GM12865 (cell line): ENCODE data around the gene ZSCAN22.

ENCODE experiments used
- DNase-seq: peaks from one replicate; pipeline ENCODE4 v3.0.0; 2010; ENCODE audit warnings: low read depth
- H3K4me3 ChIP-seq: 2 replicates; pipeline ENCODE4 v1.5.1; 2011; ENCODE audit warnings: mild to moderate bottlenecking, low read depth, low read length, control low read depth
- TF ChIP-seq, protein P1 (sequence below): IDR thresholded peaks from 2 replicates; pipeline ENCODE4 v1.5.1; 2011; ENCODE audit warnings: low read length, control low read depth, low read depth, inconsistent platforms; ENCODE audit not compliant: insufficient read depth; ENCODE audit errors: missing control alignments

The ZSCAN22 gene

DNA sequence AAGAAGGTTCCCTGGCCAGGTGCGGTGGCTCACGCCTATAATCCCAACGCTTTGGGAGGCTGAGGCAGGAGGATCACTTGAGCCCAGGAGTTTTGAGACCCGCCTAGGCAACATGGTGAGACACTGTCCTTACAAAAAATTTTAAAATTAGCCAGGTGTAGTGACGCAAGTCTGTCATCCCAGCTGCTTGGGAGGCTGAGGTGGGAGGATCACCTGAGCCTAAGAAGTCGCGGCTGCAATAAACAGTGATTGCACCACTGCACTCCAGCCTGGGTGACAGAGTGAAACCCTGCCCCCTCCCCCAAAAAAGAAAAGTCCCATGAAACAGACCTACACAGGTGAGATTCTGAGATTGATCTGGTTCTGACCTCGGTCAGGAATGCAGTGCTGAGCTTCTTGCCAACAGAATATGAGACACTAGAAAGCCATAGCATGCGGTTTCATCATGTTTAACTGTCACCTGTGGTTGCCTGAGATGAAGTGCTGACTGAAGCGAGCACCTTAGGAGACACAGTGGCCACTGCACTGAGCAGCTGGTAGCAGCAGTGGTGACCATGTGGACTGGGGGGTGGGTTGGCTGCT is 28.5 kb downstream of the ZSCAN22 start:
- TF ChIP-seq, protein P1, sequence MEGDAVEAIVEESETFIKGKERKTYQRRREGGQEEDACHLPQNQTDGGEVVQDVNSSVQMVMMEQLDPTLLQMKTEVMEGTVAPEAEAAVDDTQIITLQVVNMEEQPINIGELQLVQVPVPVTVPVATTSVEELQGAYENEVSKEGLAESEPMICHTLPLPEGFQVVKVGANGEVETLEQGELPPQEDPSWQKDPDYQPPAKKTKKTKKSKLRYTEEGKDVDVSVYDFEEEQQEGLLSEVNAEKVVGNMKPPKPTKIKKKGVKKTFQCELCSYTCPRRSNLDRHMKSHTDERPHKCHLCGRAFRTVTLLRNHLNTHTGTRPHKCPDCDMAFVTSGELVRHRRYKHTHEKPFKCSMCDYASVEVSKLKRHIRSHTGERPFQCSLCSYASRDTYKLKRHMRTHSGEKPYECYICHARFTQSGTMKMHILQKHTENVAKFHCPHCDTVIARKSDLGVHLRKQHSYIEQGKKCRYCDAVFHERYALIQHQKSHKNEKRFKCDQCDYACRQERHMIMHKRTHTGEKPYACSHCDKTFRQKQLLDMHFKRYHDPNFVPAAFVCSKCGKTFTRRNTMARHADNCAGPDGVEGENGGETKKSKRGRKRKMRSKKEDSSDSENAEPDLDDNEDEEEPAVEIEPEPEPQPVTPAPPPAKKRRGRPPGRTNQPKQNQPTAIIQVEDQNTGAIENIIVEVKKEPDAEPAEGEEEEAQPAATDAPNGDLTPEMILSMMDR = no peak
- no peak for DNase-seq
- H3K4me3 ChIP-seq = no peak overlapping the region

DNA sequence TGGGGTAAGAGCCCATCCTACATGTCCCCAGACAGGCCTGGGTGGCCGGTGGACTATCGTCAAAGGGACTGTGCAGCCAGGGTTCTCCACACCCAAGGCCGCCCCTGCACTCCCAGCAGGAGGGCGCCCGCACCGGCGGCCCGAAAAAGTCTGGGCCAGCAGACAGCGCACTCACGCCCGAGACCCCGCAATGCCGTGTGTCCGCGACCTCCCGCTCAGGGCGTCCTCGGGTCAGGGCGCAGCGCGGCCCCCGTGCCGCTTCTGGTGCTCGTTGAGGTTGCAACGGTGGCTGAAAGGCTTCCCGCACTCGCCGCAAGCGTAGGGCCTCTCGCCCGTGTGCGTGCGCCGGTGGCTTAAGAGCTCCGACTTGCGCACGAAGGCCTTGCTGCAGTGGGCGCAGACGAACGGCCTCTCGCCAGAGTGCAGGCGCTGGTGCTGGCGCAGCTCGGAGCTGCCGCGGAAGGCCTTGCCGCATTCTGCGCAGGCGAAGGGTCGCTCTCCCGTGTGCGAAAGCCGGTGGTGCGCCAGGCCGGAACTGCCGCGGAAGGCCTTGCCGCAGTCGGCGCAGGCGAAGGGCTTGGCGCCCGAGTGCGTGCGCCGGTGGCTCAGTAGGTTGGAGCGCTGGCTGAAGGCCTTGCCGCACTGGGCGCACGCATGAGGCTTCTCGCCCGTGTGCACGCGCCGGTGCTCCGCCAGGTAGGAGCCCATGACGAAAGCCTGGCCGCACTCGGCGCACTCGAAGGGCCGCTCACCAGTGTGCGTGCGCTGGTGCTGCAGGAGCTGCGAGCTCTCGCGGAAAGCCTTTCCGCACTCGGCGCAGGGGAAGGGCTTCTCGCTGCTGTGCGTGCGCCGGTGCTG is 29.3 kb downstream of the ZSCAN22 start:
- TF ChIP-seq, protein P1 = no peak
- DNase-seq = no peak
- H3K4me3 ChIP-seq = no peak overlapping the region

DNA sequence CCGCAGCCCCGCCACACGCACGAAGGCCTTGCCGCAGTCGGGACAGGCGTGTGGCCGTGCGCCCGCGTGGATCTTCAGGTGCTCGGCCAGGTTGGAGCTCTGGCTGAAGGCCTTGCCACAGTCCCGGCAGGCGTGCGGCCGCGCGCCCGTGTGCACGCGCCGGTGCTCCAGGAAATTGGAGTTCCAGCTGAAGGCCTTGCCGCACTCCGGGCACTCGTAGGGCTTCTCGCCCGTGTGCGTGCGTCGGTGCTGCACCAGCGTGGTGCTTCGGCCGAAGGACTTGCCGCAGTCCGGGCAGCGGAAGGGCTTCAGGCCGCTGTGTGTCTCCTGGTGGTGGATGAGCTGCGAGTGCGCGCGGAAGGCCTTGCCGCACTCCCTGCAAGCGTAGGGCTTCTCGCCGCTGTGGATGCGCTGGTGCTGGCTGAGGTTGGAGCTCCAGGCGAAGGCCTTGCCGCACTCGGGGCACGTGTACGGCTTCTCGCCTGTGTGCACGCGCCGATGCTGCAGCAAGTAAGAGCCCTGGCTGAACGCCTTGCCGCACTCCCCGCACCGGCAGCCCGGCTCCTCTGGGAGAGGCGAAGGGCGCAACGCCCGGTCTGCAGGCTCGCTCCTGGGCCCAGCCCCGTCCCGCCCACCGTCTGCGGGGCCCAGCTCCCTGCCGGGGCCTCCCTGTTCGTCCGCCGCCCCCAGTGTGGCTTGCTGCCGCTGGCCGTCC is 30.1 kb downstream of the ZSCAN22 start:
- DNase-seq = no peak
- TF ChIP-seq, protein P1 = no peak
- no peak overlapping the region for H3K4me3 ChIP-seq

DNA sequence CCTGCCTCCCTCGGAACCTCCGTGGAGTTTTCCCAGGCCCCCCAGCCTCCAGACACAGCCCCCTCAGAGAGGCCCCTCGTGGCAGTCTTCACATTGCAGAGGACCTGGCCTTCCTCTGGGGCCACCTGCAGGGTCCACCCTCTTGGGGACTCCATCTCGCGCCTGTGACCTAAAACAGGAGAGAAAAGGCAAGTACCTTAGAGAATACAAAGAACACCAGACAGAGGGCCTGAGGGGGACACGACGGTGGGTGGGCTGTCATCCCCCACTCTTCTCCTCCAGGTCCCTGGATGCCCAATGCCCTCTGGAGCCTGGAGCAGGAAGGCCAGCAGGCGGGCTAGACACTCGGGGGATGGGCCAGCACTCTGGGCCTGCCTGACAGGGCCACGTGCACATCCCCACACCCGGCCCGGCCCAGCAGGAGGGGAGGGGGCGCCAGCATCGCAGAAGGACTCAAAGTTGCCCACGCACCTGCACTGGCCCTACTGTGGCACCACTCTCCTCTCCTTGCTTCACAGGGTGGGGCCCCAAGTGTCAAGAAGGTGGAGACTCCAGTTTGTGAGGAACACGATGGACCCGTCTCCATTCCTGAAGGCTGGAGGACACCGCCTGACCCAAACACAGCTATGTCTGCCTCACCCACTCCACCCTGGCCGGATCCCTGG is 30.8 kb downstream of the ZSCAN22 start:
- no peak overlapping the region for H3K4me3 ChIP-seq
- DNase-seq = no peak
- TF ChIP-seq, protein P1 = no peak

DNA sequence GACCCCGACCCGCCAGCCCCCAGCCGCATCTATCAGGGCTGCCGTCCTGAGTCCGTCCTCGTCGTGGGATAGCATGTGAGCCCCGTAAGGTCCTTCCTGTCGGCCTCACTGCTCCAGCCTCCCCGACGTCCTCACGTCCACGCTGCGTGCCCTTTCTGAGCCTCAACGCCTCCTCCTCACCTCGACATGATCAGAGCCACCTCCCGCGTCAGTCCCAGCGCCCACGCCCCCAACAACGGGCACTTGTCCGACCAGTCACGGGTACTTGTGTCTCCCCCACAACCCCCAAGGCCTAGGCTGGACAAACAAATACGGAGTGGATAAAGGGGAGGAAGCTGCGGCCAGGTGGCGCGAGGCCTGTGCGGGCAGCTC is 35.1 kb downstream of the ZSCAN22 start:
- peak; percentile 87 for DNase-seq
- peak overlapping the region; percentile 84 for H3K4me3 ChIP-seq
- TF ChIP-seq, protein P1 = no peak

DNA sequence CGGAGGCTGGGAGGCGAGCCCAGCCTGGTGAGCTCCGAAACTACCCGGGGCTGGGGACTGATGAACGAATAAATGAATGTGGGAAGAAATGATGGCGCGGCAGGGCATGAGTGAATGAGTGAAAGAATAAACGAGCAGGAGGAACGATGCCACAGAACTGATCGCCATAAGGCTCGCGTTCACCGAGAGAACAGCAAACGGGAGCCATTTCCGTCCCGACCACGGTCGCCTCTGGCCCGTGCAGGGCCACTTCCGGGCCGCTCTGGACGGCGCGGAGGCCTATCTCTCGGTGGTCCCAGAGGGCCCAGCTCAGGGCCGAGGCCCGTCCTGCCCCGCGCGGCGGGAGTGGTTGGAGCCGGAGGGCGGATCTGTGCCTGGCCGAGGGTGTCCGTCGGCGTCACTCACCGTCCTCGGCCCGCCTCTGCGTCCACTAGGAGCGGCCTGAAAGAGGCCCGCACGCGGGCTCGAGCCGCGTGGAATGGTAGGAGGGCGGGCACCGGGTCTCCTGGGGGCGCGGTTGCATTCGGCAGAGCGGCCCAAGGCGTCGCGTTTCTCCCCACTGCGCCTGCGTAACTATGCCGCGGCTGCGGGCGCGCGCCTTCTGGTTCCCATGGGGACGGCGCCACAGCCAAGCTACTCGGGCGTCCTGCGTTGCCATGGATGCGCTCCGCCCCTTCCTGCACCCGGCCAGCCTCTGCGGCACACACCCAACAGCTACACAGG is 35.6 kb downstream of the ZSCAN22 start, which contains the start of gene ZNF497:
ZNF497 (minus strand) TSS at position 480 of the 723 bp plus-strand sequence. CDS start 5,116 bp downstream, outside the sequence.
- TF ChIP-seq, protein P1 = no peak
- DNase-seq = peak; percentile 98
- peak within 1 kb of the TSS; percentile 84 for H3K4me3 ChIP-seq
